Right lung (tissue), 5 donors: ENCODE data around the gene LMTK3. TPM values are rescaled to one million over a fixed set of nuclear protein-coding genes. Genes with fewer than 3 reads are reported as not detected.
A peak's percentile ranks its signal among the peaks of the same experiment; 100 is the strongest.

Experiments
- DNase-seq, 2 donors: peaks; one replicate each; pipeline ENCODE4 v3.0.0-alpha.2; 2013
- polyA plus RNA-seq, 5 donors: library from polyadenylated mRNA; unstranded; fragments of 120-200 nt; gene quantifications; one replicate each; pipeline versions ENCODE4 v1.2.1 to v1.2.3, GENCODE V29; 2013; ENCODE audit warnings: inconsistent platforms in 1 of 5, low replicate concordance in 1 of 5; ENCODE audit not compliant: insufficient read length in 5 of 5, insufficient read depth in 1 of 5

Gene LMTK3
- polyA plus RNA-seq, 5 donors, result 1.4 to 4.0 (median 2.6) TPM

- no peak for DNase-seq
Observed at GRCh38 chr19:48509467-48510194, 2.0 kb downstream of the LMTK3 start.

DNA sequence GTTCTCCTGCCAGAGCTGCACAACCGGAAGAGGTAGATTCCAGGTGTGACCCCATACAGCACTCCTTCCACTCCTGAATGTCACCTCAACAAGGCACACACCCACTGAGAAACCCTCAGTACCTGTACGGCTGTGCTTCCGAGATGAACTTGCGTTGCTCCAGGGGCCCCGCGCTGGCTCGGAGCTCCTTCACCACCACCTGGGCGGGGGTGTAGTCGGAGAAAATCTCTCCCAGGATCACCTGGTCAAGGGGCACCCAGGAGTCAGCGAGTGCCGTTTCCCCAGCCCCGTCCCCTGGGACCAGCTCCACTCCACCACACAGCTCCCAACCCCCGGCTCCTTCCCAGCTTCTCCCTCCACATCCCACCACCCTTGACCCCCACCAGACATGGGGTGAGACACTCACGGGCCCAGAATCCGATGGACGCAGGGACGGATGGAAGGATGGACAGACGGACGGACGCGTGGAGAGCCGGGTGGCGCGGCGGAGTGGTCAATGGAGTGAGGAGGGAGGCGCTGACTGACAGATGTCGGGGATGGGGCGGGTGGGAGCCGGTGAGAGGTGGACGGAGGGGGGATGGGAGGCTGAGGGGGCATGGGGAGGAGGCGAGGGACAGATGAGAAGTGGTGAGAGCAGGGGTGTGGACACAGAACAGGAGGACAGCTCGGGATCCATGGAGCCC, 2.8 kb downstream of the LMTK3 start:
- DNase-seq, result no peak

GRCh38 chr19:48507911-48508439, 3.7 kb downstream of the LMTK3 start:
- no peak for DNase-seq

- DNase-seq, result no peak
Observed at GRCh38 chr19:48506138-48506733, 5.4 kb downstream of the LMTK3 start.

DNA sequence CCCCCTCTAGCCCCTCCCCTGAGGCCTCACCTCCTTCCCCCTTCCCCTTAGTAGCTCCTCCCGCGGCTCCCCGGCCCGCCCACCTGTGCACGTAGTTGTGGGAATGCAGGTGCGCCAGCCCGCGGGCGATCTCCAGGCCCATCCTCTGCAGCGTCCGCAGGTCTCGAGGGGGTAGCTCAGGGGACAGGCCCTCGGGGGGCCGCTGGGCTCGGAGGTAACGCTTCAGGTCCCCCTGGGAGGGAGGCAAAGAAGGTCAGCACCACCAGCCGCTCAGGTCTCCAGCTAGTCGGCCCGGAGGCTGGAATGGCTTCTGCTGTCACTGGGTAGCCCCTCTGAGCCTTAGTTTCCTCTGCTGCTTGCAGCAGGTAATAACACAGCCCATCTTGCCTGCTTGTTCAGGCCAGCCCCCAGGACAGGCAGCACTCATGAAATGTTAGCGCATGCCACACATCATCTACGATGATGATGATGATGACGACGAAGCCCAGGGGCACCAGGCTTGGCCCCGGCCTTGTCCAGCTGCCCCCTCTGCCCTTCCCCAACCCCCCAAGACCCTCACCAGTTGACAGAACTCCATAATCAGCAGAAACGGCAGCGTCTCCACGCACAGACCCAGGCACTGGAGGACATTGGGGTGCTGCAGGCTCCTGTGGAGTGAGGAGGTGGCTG, 9.2 kb downstream of the LMTK3 start:
- DNase-seq, result no peak

DNA sequence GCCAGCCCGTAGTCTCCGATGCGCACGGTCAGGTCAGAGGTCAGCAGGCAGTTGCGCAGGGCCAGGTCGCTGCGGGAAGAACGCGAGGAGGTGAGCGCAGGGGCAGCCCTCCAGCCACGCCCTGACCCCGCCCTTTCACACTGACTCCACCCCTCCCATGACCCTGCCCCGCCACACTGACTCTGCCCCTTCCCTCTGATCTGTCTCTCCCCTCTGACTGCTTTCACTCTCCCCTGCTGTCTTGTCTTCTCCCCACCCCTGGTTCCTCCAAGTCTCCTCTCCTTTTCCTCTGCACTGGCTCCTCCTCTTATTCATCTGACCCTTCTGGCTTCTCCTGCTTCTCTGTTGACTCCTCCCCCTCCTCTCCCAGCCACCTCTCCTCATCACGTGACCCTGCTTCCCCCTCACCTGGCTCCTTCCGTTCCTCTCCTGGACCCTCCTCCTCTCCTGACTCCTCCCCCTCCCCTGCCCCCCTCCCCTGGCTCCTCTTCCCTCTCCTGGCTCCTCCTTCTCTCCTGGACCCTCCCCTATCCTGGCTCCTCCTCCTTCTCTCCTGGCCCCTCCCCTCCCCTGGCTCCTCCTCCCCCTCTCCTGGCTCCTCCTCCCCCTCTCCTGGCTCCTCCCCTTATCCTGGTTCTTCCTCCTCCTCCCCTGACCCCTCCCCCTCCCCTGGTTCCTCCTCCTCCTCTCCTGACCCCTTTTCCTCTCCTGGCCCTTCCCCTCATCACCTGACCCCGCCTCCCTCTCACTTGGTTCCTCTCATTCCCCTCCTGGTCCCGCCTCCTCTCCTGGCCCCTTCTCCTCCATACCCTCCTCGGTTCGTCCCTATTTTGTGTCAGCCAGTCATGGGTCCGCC, 9.9 kb downstream of the LMTK3 start:
- DNase-seq, result peak; percentile 75 to 81

DNA sequence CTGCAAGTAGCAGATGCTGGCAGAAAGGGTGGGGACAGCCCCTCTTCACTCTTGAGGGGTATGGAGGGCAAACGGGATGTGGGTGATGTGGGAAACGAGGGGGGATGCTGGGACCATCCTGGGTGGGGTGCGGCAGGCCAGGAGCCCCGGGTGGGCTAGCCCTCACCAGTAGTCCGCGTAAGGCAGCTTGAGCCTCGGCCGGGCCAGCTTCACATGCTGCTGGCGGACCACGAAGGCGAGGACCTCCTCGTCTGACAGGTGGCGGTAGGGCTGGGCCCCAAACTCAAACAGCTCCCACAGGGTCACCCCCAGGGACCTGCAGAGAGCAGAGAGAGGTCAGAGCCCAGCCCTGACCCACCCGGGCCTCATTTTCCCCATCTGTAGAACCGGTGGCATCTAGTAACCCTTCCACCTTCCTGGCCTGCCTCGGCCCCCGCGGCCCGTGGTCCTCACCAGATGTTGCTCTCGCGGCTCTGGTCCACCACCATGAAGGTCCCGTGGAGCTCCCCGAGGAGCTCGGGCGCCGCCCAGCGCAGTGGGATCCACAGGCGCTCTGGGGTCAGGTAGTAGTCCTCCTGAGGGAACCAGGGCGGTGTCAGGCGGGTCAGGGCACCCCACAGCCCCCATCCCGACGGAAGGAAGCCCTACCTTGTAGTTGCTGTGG, 10.7 kb downstream of the LMTK3 start:
- DNase-seq, result no peak

DNA sequence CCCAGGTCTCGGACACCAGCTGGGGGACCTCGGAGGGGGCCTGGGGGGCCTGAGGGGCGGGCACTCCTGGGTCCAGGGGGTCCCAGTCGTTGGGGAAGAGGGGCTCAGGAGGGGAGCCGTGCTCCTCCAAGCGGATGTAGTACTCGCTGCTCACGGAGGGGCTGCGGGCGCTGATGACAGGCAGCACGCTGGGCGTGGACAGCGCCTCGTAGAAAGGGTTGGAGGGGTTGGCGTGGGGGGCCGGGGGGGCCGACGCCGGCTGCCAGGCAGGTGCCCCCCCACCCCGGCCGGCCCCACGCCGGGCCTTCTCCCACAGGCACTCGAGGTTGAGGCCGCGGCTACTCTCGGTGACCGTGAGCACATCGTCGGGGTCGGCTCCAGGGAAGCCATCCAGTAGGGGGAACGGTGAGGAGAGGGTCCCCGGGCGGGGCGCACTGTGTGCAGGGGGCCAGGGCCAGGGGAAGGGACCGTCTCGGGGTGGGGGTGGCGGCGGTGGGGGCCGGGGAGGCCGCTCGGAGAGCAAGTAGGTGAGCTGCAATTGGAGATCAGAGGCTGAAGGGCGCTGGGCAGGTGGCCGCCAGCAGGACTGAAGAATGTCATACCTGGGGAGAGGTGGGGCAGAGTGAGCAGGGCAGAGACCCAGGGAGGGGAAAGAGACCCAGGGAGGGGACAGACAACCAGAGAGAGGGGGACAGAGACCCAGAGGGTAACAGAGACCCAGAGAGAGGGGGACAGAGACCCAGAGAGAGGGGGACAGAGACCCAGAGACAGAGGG, 12.1 kb downstream of the LMTK3 start:
- no peak for DNase-seq

DNA sequence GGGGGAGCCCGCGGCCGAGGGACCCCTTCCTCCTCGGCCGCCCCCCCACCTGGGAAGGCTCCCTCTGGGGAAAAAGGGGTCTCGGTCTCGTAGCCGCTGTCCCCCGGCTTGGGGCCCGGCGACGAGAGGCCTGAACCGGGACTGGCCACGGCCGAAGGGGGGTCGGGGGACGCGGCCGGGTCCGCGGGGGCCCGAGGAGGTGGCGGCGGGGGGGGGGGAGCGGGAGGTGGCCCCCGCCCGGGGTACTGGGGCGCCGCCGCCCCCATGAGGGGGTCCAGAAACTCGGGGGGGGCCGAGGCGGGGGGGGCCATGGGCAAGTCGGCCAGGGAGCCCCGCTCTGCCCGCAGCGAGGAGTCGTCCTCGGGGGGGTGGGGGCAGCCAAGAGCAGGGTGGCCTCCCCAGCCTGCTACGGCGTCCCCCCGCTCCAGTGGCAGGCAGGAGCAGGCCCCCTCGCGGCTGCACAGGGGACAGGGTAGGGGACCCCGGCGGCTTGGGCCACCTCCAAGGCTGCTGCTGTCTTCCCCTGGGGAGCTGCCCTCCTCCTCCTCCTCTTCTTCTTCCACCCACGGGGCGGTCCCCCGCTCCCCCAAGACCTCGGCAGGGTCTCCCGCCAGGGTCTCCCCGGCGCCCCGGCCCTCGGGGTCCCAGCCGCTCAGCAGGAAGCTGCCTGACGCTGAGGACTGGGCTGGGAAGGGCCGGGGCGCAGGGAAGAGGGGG, 12.9 kb downstream of the LMTK3 start:
- no peak for DNase-seq

GRCh38 chr19:48497728-48498594, 13.7 kb downstream of the LMTK3 start:
- no peak for DNase-seq

DNA sequence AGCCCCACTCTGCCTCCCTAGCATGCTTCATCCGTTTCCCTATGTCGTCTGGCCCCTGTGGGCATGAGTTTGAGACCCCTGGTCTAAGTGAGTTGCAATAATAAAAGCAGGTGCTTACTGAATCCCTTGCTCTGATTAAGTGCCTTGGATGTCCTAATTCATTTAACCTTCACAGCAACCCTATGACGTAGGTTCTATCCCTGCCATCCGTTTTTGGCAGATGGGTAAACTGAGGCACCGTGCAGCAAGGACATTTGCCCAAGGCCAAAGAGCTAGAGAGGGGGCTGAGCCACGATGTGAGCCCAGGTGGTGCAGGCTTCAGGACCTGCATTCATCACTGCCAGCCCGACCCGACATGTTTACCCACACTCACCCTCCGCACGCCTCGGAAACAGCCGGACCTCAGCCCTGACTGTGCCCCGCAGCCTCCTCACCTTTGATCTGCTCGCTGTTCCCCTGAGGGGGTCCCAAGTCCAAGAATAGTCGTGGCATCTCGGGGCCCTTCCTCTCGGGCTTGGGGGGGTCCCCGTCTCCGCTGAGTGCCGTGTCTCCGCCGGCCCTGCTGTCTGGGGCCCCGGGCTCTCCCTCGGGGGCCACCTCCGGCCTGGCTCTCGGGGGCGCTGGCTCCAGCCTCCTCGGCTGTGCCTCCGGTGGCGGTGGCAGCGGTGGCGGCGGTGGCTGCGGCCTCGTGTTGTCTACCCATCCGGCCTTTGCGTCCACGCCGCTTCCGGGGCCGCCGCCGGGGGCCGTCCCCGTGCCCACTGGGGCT, 14.5 kb downstream of the LMTK3 start:
- DNase-seq, result no peak

DNA sequence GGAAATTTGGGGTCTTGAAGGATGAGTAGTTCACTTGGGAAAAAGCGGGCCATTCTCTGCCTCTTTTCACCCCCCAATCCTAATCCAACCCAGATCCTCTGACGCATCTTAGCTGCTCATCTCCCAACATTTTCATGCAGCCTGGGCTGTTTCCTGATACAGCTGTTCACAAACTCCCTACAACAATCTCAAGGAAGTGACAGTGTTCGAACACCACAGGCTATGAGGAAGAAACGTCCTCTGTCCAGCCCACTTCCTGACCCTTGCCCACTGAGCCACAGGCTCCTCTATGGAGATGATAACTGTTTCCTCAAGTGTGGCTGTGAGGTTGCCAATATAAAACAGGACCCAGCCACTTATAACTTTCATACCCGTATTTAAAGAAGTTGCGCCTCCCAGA, 16.2 kb downstream of the LMTK3 start:
- DNase-seq, result no peak

GRCh38 chr19:48493718-48494401, 17.8 kb downstream of the LMTK3 start:
- no peak for DNase-seq

DNA sequence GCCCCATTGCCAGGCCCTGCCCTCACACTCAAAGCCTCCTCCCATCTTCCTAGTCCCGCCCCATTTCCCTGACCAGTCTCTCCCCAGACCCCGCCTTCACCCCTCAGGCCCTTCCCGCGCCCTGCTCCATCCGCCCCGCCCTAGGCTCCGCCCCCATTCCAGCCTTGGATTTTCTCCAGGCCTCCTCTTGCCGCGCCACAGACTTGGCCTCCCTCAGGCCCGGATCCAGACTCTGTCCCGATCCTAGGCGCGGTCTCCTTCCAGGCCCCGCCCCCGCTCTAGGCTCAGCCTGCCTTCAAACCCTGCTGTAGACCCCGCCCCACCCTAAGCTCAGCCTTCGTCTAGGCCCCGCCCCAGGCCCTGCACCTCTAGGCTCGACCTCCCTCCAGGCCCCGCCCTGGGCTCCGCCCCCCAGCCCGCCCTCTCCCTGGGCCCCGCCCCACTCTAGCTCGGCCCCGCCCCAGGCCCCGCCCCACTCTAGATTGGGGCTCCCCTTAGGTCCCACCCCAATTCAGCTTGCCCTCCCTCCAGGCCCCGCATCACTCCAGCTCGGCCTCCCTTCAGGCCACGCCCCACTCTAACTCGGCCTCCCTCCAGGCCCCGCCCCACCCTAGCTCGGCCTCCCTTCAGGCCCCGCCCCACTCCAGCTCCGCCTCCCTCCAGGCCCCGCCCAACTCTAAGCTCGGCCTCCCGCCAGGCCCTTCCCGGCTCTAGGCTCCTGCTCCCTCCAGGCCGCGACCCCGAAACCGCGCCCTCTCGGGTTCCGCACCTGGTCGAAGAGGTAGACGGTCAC, 18.5 kb downstream of the LMTK3 start:
- peak; percentile 80 to 83 for DNase-seq

DNA sequence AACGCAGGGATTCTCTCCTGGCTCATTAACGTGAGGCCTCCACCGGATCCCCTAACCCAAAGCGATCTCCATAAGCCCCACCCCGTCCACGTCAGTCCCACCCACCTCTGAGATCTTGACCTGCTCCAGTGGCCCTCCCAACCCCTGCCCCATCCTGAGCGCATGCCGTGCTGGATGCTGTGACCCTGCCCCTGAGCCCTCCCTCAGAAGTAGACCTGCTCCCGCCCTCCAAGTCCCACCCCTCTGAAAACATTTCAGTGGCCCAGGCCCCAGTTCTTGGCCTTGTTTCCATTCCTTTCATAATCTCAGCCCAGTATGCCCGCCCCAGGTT, 19.9 kb downstream of the LMTK3 start:
- no peak for DNase-seq
